ENCODE results near the gene CCL4. TPM values are rescaled to one million over a fixed set of nuclear protein-coding genes. Genes with fewer than 3 reads are reported as not detected.

Gene CCL4
- total RNA-seq, 1 experiment from 2014 or later = not detected

DNA sequence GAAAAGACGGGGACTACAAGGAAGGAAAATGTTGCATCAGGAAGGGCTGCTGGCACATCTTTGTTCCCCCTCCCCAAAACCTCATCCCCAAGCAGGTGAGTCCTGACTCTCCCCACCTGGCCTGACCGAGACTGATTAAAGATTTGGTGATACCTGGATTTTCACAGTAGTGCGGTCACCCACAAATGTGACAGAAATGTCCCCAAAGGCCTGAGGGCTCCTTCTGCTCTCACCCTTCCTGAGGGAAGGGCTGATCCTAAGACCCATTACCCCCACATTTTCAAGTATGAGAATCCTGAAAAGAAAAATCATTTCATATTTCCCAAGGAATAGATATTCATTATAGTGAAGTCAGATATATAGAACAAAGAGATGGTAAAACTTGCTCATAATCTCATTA, 44.0 kb downstream of the CCL4 start:
- H3K4ac ChIP-seq (ENCODE audit: low read depth, low read length) = no peak overlapping the region
- no peak overlapping the region for H4K5ac ChIP-seq (ENCODE audit: insufficient read length, low read depth, low read length)
- H3K23me2 ChIP-seq (ENCODE audit: insufficient read length, low read depth, low read length, poor library complexity, severe bottlenecking) = no peaks in the 10 kb centered on the region
- no peak overlapping the region for H2AK5ac ChIP-seq (ENCODE audit: insufficient read length, low read length)
- no peak overlapping the region for H3K27ac ChIP-seq (ENCODE audit: insufficient read length, low read depth, low read length)
- no peak overlapping the region for H2BK5ac ChIP-seq (ENCODE audit: insufficient read length, low read length)
- H3T11ph ChIP-seq (ENCODE audit: low read length) = no peak overlapping the region
- H4K91ac ChIP-seq (ENCODE audit: insufficient read length, low read depth, low read length) = no peak overlapping the region
- no peaks in the 10 kb centered on the region for H3K79me2 ChIP-seq (ENCODE audit: insufficient read depth, low read length)
- no peaks in the 10 kb centered on the region for H3K4me1 ChIP-seq (ENCODE audit: insufficient read depth, low read length)
- no peaks in the 10 kb centered on the region for H3K9me3 Mint-ChIP-seq
- no peaks in the 10 kb centered on the region for H3K9me3 ChIP-seq (ENCODE audit: control insufficient read depth, low read depth, low read length)
- H3K79me1 ChIP-seq (ENCODE audit: insufficient read depth, low read depth, low read length, poor library complexity, severe bottlenecking) = no peaks in the 10 kb centered on the region
- no peak overlapping the region for H2BK20ac ChIP-seq (ENCODE audit: low read depth, low read length, poor library complexity, severe bottlenecking)
- H2AFZ ChIP-seq (ENCODE audit: low read length) = no peak overlapping the region
- no peaks in the 10 kb centered on the region for H3K27me3 ChIP-seq (ENCODE audit: insufficient read depth, low read length)
- peaks cover 27% of the 10 kb centered on the region for H3K27me3 Mint-ChIP-seq (ENCODE audit: low read depth)
- H3K18ac ChIP-seq (ENCODE audit: insufficient read length, low read depth, low read length) = peak overlapping the region; percentile 37
- H4K8ac ChIP-seq (replicated peaks; ENCODE audit: insufficient read length, low read depth, low read length) = no peak overlapping the region
- TF ChIP-seq, protein P1, sequence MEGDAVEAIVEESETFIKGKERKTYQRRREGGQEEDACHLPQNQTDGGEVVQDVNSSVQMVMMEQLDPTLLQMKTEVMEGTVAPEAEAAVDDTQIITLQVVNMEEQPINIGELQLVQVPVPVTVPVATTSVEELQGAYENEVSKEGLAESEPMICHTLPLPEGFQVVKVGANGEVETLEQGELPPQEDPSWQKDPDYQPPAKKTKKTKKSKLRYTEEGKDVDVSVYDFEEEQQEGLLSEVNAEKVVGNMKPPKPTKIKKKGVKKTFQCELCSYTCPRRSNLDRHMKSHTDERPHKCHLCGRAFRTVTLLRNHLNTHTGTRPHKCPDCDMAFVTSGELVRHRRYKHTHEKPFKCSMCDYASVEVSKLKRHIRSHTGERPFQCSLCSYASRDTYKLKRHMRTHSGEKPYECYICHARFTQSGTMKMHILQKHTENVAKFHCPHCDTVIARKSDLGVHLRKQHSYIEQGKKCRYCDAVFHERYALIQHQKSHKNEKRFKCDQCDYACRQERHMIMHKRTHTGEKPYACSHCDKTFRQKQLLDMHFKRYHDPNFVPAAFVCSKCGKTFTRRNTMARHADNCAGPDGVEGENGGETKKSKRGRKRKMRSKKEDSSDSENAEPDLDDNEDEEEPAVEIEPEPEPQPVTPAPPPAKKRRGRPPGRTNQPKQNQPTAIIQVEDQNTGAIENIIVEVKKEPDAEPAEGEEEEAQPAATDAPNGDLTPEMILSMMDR (conservative IDR thresholded peaks at IDR 0.05) = no peak
- WGBS (ENCODE audit: extremely low coverage, insufficient read length, low lambda C conversion rate) = no CpG with 5 or more reads among the region's 3 CpGs
- H3K4me3 Mint-ChIP-seq = no peak overlapping the region
- DNase-seq = no peak
- no peak overlapping the region for H3K27ac Mint-ChIP-seq
- H3K14ac ChIP-seq (ENCODE audit: insufficient read depth, low read length) = no peak overlapping the region
- no peak overlapping the region for H3K56ac ChIP-seq (ENCODE audit: insufficient read length, low read depth, low read length)
- no peaks in the 10 kb centered on the region for H4K20me1 ChIP-seq (ENCODE audit: control insufficient read depth, insufficient read depth, insufficient read length)
- H2BK15ac ChIP-seq (ENCODE audit: low read depth, low read length) = no peak overlapping the region
- H2BK120ac ChIP-seq (ENCODE audit: low read depth, low read length, poor library complexity, severe bottlenecking) = no peak overlapping the region
- no peak overlapping the region for H3K9ac ChIP-seq (ENCODE audit: extremely low read depth, insufficient read length, low read length)
- peaks cover 9 to 15% of the 10 kb centered on the region in 2 experiments for H3K4me1 Mint-ChIP-seq
- H3K4me2 ChIP-seq (ENCODE audit: insufficient read depth, insufficient read length, low read length) = no peak overlapping the region
- no peak overlapping the region for H3K23ac ChIP-seq (ENCODE audit: insufficient read length, low read depth, low read length)
- H2BK12ac ChIP-seq (ENCODE audit: insufficient read length, low read depth, low read length) = no peak overlapping the region
- H3K36me3 Mint-ChIP-seq (ENCODE audit: insufficient read depth in 1 of 3, low read depth in 3 of 3) = no peaks in the 10 kb centered on the region

All from H9 (cell line).